Measurements from ENCODE around the gene ZNF467.

ZNF467 gene

GRCh38 chr7:149752646-149753045 lies 20.7 kb downstream of the ZNF467 start:
- H3K4me3 ChIP-seq (ENCODE audit: low read depth, low read length), result no peak overlapping the region
- no peak for TF ChIP-seq CTCF (IDR thresholded peaks at IDR 0.05; ENCODE audit: insufficient read depth, low read depth, low read length, missing control alignments)
- no peak for DNase-seq (ENCODE audit: low read depth)

GRCh38 chr7:149751043-149751775 lies 22.2 kb downstream of the ZNF467 start:
- TF ChIP-seq CTCF (IDR thresholded peaks at IDR 0.05; ENCODE audit: insufficient read depth, low read depth, low read length, missing control alignments), result no peak
- H3K4me3 ChIP-seq (ENCODE audit: low read depth, low read length), result no peak overlapping the region
- no peak for DNase-seq (ENCODE audit: low read depth)

- no peak for DNase-seq (ENCODE audit: low read depth)
- TF ChIP-seq CTCF (IDR thresholded peaks at IDR 0.05; ENCODE audit: insufficient read depth, low read depth, low read length, missing control alignments), result no peak
- H3K4me3 ChIP-seq (ENCODE audit: low read depth, low read length), result no peak overlapping the region
Observed at GRCh38 chr7:149750122-149750845, 23.1 kb downstream of the ZNF467 start.

- peak; percentile 20 for DNase-seq (ENCODE audit: low read depth)
- no peak for TF ChIP-seq CTCF (IDR thresholded peaks at IDR 0.05; ENCODE audit: insufficient read depth, low read depth, low read length, missing control alignments)
- no peak overlapping the region for H3K4me3 ChIP-seq (ENCODE audit: low read depth, low read length)
Observed at GRCh38 chr7:149748076-149748874, 25.1 kb downstream of the ZNF467 start.

GRCh38 chr7:149743476-149744255 lies 29.7 kb downstream of the ZNF467 start:
- DNase-seq (ENCODE audit: low read depth), result no peak
- TF ChIP-seq CTCF (IDR thresholded peaks at IDR 0.05; ENCODE audit: insufficient read depth, low read depth, low read length, missing control alignments), result no peak
- H3K4me3 ChIP-seq (ENCODE audit: low read depth, low read length), result no peak overlapping the region

- TF ChIP-seq CTCF (IDR thresholded peaks at IDR 0.05; ENCODE audit: insufficient read depth, low read depth, low read length, missing control alignments), result peak; percentile 94
- peak; percentile 55 for DNase-seq (ENCODE audit: low read depth)
- H3K4me3 ChIP-seq (ENCODE audit: low read depth, low read length), result peak overlapping the region; percentile 8; the same call in 1 of the 2 replicates
Observed at GRCh38 chr7:149742075-149742701, 31.2 kb downstream of the ZNF467 start.

Measured in GM12865 (cell line).